Superior temporal gyrus (tissue), 1 donor: ENCODE data around the gene GNE.
"Not testable (repeated sequence)": the region's sequence is repeated elsewhere in the genome, so short reads cannot be mapped to it uniquely, and the experiment has no call there.

ENCODE experiments used
- DNase-seq: peaks from one replicate; pipeline ENCODE4 v3.0.0-alpha.2; 2016; ENCODE audit errors: extremely low spot score

Gene GNE

GRCh38 chr9:36207546-36208012 is 50.7 kb downstream of the GNE start:
- DNase-seq: peak; percentile 53

DNA sequence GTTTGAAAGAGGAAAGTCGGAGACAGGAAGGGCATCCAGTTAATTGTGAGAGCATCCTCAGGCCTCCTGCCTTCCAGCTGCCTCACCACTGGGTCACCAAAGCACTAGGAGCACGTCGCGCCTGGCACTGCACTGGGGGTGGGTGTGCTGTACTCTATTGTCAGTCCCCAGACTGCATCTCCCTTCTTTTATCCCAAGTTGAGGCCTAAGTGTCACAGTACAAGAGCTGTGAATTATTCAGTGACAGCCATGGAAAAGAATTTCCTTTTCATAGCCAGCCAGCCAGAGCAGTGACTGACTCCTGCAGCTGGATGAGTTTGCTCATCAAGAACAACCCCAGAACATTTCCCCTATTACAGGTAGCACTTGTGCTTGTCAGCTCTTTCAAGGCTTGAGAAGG is 51.2 kb downstream of the GNE start:
- DNase-seq: peak; percentile 76

DNA sequence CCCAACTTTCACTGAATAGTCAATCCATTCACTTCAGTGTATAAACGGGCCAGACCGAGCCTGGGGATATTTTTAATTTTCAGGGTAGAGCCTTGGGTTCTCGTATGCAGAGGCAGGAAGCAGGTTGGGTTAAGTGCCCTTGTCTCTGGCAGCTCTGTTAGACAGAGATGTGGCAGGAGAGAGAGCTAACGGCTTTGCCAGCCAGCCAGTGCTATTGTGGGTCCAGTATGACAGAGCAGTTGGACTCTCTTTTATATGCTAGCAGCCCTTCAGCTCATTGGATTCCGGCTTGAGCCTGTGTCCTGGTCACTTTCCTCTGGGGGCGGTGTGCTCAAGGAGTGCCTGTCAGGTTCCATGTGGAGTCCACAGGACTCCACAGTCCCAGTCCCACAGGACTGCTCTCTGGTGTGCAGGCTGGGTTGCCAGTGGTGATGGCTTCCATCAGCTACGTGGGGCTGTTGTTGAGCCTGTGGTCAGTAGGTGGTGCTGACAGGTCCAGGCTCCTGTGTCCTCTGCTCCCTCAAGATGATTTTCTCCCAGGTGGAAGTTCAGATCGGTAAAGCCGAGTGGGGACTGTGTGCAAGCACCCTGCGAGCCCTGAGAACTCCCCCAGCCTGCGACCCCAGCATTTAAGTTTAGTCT is 53.2 kb downstream of the GNE start:
- no peak for DNase-seq

DNA sequence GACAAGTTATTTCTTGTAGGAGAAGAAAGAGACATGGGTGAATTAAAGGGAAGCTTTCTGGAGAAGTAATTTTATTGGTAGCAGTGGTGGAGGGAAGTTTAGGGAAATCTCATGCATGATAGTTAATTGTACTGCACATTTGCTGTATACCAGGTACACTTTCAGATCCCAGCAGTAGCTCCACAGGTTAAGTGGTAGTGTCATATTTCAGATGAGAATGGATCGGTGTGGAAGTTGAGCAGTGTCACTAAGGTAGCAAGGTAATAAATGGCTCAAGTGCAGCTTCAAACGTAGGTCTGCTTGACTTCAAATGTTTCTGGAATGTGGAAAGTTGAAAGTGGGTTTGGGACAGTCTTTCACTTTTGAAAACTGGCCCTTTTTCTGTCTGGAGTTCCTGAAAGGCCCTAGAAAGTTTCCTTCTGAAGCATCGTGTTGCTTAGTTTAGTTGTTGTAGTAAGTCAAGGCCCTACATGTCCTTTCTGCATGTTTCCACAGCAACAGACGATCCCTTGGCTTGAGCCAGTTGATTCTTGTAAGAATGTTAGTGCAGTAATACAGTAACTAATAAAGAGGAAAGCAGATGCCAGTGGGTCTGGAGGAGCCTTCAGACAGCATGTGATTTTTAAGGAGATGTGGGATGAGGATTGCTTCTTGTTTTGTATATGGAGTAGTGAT is 63.8 kb downstream of the GNE start:
- no peak for DNase-seq

- DNase-seq: no peak
Observed at GRCh38 chr9:36193023-36193422, 65.2 kb downstream of the GNE start.

DNA sequence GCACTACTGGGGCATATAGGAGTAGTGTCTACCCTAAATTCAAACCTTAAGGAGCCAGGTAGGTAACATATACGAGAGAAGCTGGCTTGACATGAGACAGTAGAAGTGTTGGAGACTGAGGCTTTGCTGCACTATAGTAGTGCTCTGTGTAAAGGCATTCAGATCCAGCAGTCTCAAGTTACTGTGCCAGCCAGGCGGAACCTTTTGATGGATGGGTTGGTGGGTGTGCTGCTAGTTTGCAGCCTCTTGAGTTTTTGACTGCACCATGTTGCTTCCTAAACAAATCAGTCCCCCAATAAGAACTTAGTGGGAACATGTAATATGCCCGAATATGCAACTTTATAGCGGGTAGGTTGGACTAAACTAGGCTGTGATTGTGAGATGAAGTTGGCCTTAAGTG is 66.1 kb downstream of the GNE start:
- DNase-seq: no peak

GRCh38 chr9:36191686-36192085 is 66.6 kb downstream of the GNE start:
- DNase-seq: no peak

- DNase-seq: peak; percentile 29
Observed at GRCh38 chr9:36191290-36191645, 67.0 kb downstream of the GNE start.

DNA sequence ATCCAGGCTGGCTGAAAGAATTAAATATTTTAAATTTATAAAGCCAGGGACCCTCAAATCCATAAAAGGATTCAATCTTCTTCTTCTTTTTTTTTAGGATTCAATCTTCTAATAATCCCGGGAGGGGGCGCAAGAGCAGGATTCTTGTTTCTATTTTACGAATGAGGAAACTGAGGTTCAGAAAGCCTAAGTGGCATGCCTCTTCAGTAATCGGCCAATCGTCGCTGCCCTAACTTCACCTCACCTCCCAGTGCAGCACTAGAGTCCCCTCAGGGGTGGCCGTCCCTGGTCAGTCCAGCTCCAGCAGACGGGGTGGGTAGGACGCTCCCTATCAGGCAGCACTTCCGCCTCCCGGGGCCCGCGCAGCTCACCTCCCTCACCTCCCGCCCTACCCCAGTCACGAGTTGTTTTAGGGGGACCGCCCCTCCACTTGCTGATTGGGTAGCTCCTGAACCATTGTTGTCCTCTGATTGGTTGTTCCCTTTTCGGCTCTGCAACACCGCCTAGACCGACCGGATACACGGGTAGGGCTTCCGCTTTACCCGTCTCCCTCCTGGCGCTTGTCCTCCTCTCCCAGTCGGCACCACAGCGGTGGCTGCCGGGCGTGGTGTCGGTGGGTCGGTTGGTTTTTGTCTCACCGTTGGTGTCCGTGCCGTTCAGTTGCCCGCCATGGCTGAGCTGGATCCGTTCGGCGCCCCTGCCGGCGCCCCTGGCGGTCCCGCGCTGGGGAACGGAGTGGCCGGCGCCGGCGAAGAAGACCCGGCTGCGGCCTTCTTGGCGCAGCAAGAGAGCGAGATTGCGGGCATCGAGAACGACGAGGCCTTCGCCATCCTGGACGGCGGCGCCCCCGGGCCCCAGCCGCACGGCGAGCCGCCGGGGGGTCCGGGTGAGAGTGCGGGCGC is 67.6 kb downstream of the GNE start, which contains the start of gene CLTA:
Gene CLTA (plus strand): TSS at position 534 of the 902 bp plus-strand sequence. CDS start 136 bp downstream, at position 670.
- DNase-seq: peak; percentile 100

- DNase-seq: no peak
Observed at GRCh38 chr9:36189976-36190375, 68.3 kb downstream of the GNE start.

DNA sequence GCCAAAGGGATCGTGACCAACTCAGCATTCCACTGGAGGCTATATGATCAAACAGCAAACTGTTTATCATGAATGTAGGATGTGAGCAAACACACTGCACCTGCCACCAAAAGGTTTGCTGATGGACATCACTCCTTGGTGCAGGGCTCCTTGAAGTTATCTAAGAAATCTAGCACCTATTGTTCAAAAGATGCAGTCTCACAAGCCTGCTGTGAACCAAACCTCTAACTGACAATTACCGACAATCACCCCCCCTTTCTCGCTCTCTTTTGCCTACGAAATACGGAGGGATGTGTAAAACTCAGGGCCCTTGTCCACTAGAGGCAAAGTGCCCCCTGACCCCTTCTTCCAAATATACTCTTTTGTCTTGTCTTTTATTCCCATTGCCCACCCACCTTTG is 70.0 kb downstream of the GNE start:
- DNase-seq: no peak

DNA sequence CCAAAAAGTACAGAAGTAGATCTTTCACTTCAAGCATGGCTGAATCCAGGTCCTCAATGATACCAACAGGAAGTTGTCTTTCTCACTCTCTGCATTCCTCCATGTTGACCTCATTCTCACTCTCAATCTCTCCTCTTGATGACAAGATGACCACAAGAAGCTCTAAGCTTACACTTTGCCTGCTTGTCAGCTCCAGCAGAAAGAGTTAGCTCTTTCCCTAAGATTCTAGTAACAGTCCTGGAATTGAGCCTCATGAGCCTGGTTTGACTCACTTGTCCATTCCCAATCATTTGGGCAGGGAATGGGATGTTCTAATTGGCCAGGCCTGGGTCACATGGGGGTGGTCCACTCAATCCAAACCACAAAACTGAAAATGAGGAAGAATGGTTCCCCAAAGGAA is 70.8 kb downstream of the GNE start:
- DNase-seq: no peak

DNA sequence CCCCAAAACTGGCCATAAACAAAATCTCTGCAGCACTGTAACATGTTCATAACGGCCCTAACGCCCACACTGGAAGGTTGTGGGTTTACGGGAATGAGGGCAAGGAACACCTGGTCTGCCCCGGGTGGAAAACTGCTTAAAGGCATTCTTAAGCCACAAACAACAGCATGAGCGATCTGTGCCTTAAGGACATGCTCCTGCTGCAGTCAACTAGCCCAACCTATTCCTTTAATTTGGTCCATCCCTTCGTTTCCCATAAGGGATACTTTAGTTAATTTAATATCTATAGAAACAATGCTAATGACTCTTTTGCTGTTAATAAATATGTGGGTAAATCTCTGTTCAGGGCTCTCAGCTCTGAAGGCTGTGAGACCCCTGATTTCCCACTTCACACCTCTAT is 78.0 kb downstream of the GNE start:
- DNase-seq: not testable (repeated sequence)

GRCh38 chr9:36177571-36177970 is 80.7 kb downstream of the GNE start:
- no peak for DNase-seq

- not testable (repeated sequence) for DNase-seq
Observed at GRCh38 chr9:36176496-36176895, 81.8 kb downstream of the GNE start.

DNA sequence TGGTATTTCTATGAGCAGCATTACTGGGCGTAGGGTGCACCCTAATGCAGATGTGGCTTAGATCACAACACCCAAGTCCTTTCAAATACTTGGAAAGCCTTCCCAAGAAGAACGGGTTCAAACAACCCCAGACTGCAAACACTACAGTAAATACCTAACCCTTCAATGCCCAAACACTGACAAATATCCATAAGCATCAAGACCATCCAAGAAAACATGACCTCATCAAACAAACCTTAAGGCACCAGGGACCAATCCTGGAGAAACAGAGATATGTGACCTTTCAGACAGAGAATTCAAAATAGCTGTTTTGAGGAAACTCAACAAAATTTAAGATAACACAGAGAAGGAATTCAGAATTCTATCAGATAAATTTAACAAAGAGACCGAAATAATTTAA is 83.0 kb downstream of the GNE start:
- DNase-seq: not testable (repeated sequence)

DNA sequence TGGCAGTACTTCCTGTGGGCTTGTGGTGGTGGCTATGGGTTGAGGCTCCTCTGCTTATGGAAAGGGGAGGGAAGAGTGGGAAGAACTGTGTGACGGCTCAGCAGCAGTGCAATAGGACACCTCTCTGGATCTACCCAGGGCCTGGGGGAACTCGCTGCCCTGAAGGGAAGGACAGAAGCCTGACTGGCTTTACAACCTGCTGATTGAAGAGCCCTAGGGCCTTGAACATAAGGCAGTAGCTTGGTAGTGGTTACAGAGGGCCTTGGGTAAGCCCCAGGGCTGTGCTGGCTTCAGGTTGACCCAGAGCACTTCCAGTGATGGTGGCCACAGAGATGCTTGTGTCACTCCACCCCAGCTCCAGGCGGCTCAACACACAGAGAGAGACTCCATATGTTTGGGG is 83.5 kb downstream of the GNE start:
- no peak for DNase-seq

DNA sequence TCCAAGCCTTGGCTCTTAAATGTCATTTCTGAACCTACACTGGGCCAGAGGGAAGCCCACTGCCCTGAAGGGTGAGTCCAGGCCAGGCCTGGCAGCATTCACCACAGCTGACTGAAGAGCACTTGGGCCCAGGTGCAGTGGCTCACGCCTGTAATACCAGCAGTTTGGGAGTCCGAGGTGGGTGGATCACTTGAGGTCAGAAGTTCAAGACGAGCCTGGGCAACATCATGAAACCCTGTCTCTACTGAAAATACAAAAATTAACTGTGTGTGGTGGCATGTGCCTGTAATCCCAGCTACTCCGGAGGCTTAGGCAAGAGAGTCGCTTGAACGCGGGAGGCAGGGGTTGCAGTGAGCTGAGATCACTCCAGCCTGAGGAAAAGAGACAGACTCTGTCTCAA is 84.0 kb downstream of the GNE start:
- no peak for DNase-seq

DNA sequence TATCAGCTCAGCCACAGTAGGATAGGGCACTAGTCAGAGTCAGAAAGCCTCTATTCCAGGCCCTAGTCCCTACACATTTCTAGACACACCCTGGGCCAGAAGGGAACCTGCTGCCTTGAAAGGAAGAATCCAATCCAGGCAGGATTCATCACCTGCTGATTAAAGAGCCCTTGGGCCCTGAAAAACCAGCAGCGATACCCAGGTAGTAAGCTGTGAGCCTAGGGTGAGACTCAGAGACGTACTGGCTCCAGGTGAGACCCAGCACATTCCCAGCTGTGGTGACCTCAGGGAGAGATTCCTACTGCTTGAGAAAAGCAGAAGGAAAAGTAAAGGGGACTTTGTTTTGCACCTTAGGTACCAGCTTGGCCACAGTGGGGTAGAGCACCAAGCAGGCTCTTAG is 84.4 kb downstream of the GNE start:
- no peak for DNase-seq

DNA sequence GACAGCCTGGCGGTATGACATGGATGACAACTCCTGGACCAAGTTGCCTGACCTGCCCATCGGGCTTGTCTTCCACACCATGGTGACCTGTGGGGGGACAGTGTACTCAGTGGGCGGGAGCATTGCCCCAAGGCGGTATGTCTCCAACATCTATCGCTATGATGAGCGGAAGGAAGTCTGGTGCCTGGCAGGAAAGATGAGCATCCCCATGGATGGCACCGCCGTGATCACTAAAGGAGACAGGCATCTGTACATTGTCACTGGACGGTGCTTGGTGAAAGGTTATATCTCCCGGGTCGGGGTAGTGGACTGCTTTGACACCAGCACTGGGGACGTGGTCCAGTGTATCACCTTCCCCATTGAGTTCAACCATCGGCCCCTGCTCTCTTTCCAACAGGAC is 87.7 kb downstream of the GNE start:
- no peak for DNase-seq

DNA sequence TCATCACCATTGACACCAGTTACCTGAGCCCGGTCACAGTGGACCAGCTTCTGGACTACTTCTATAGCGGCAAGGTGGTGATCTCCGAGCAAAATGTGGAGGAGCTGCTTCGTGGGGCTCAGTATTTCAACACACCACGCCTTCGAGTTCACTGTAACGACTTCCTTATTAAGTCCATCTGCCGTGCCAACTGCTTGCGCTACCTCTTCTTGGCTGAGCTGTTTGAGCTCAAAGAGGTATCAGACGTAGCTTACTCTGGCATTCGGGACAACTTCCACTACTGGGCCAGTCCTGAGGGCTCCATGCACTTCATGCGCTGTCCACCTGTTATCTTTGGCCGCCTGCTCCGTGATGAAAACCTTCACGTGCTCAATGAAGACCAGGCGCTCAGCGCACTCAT is 88.5 kb downstream of the GNE start:
- no peak for DNase-seq

- DNase-seq: no peak
Observed at GRCh38 chr9:36169166-36169565, 89.1 kb downstream of the GNE start, which contains the start of gene CCIN. CCIN (plus strand) TSS chr9:36169388; CDS start chr9:36169503, 115 bp downstream.
